ENCODE data around the gene TNS1. TPM values are rescaled to one million over a fixed set of nuclear protein-coding genes. Genes with fewer than 3 reads are reported as not detected.

The TNS1 gene
- total and polyA plus RNA-seq, 8 donors: 38.5 to 166 (median 102) TPM

DNA sequence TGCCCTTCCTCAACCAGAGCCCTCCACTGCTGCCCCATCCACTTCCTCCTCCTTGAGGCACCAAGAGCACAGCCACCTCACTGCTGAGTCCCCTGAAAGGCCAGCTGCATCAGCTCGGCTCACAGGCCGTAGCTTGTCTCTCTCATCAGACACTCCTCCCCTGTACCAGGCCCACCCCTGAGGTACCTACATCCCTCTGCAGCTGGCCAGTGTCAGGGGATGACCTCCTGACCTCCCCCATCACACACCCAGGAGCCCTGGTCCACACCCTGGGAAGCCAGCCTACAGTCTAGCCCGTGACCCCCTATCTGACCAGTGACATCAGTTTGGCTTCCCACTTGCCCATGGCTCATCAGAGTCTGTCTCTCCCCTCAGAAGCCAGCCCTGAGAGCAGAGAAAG, 205.6 kb downstream of the TNS1 start:
- peak in 2 of 4 donors; percentile 3 to 14 for ATAC-seq
- Histone ChIP-seq H3K36me3 (peaks cover 0 to 13% (median 3%) of the 10 kb centered on the region in 3 donors), H3K27ac (no peak overlapping the region), H3K27me3 (no peaks in the 10 kb centered on the region), H3K4me3 (no peak overlapping the region), H3K4me1 (peaks cover 0 to 3% (median 0%) of the 10 kb centered on the region in 3 donors), H3K9me3 (no peaks in the 10 kb centered on the region)
- FAIRE-seq: no peak
- TF ChIP-seq, protein P1, sequence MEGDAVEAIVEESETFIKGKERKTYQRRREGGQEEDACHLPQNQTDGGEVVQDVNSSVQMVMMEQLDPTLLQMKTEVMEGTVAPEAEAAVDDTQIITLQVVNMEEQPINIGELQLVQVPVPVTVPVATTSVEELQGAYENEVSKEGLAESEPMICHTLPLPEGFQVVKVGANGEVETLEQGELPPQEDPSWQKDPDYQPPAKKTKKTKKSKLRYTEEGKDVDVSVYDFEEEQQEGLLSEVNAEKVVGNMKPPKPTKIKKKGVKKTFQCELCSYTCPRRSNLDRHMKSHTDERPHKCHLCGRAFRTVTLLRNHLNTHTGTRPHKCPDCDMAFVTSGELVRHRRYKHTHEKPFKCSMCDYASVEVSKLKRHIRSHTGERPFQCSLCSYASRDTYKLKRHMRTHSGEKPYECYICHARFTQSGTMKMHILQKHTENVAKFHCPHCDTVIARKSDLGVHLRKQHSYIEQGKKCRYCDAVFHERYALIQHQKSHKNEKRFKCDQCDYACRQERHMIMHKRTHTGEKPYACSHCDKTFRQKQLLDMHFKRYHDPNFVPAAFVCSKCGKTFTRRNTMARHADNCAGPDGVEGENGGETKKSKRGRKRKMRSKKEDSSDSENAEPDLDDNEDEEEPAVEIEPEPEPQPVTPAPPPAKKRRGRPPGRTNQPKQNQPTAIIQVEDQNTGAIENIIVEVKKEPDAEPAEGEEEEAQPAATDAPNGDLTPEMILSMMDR (IDR thresholded peaks at IDR 0.05): no peak
- WGBS, 2 donors: 57 to 64% methylated on average over 3 of the region's 3 CpGs
- intact Hi-C loops (cut with DNase I): loop anchor here in 1 of 3 donors (10.0 kb wide), 1 partner anchor 238 kb away; no protein-coding TSS in a partner anchor
- peak in 1 of 6 donors; percentile 19 for DNase-seq

DNA sequence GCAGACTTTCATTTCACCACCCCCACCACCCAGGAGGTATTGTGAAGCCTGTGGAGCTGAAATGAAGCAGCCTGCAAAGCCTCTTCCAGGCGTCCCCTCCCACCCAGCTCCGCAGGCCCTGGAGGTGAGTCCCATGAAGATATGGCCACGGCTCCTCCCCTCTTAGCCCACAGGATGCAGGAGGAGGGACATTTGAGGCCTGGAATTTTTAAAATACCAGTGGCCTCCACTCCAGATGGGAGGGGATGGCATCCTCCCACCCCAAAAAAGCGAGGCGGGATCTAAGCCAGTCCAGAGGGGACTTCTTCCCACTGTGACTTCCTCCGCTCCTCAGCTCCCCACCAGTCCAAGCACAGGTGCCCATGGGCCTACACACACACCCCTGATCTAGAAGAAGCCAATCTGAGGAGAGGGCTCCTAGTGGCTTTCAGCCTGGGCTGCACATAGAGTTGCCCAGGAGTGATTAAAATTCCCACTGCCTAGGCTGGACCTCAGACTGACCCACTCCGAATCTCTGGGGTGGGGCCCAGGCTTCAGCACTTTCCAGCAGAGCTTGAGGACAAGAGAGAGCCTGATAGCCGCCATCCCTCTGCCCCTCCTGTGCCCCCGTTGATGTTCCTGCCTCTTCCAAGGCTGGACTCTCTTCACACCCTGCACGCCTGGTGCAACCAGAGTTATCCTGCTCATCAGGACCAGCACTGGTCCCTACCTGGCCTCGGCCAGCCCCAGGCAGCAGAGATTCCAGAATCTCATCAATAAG, 206.9 kb downstream of the TNS1 start:
- WGBS, 2 donors: 63% methylated on average over 11 of the region's 11 CpGs
- TF ChIP-seq, protein P1 (IDR thresholded peaks at IDR 0.05): no peak
- peak in 2 of 4 donors; percentile 6 to 9 for ATAC-seq
- peak in 1 of 6 donors; percentile 17 for DNase-seq
- peaks cover 0 to 3% (median 0%) of the 10 kb centered on the region in 3 donors for H3K4me1 ChIP-seq
- H3K27ac ChIP-seq: no peak overlapping the region
- H3K27me3 ChIP-seq: no peaks in the 10 kb centered on the region
- no peak for FAIRE-seq
- no peak overlapping the region for H3K4me3 ChIP-seq
- H3K9me3 ChIP-seq: no peaks in the 10 kb centered on the region
- intact Hi-C loops (cut with DNase I): loop anchor here in 1 of 3 donors (10.0 kb wide), 1 partner anchor 239 kb away; no protein-coding TSS in a partner anchor
- H3K36me3 ChIP-seq: peaks cover 0 to 5% (median 3%) of the 10 kb centered on the region in 3 donors

GRCh38 chr2:217795067-217795466, 207.7 kb downstream of the TNS1 start:
- FAIRE-seq: no peak
- TF ChIP-seq, protein P1 (IDR thresholded peaks at IDR 0.05): no peak
- peaks cover 0 to 3% (median 0%) of the 10 kb centered on the region in 3 donors for H3K4me1 ChIP-seq
- DNase-seq: peak in 2 of 6 donors; percentile 0 to 7
- no peak overlapping the region for H3K27ac ChIP-seq
- H3K27me3 ChIP-seq: no peaks in the 10 kb centered on the region
- peaks cover 0 to 5% (median 3%) of the 10 kb centered on the region in 3 donors for H3K36me3 ChIP-seq
- 76 to 93% methylated on average over 5 of the region's 5 CpGs for WGBS, 2 donors
- no peaks in the 10 kb centered on the region for H3K9me3 ChIP-seq
- no peak overlapping the region for H3K4me3 ChIP-seq
- intact Hi-C loops (cut with DNase I): loop anchor here in 1 of 3 donors (10.0 kb wide), 1 partner anchor 240 kb away; no protein-coding TSS in a partner anchor
- no peak for ATAC-seq

GRCh38 chr2:217794133-217794986, 208.4 kb downstream of the TNS1 start:
- peaks cover 0 to 3% (median 0%) of the 10 kb centered on the region in 3 donors for H3K4me1 ChIP-seq
- DNase-seq (peak in 1 of 6 donors; percentile 14), FAIRE-seq (no peak), ATAC-seq (no peak)
- TF ChIP-seq, protein P1 (IDR thresholded peaks at IDR 0.05): no peak
- H3K27me3 ChIP-seq: no peaks in the 10 kb centered on the region
- intact Hi-C loops (cut with DNase I): loop anchor here in 2 of 3 donors (5.0 to 10.0 kb wide), 3 partner anchors 93 to 240 kb away; no protein-coding TSS in a partner anchor
- H3K9me3 ChIP-seq: no peaks in the 10 kb centered on the region
- peaks cover 0 to 2% (median 2%) of the 10 kb centered on the region in 3 donors for H3K36me3 ChIP-seq
- H3K27ac ChIP-seq: no peak overlapping the region
- no peak overlapping the region for H3K4me3 ChIP-seq
- 81 to 87% methylated on average over 13 of the region's 13 CpGs for WGBS, 2 donors

Data from pancreas (tissue), 10 donors.